Uterus (tissue), 4 donors: Measurements from ENCODE around the gene DNM3. TPM values are rescaled to one million over a fixed set of nuclear protein-coding genes. Genes with fewer than 3 reads are reported as not detected.

Experiments
- DNase-seq, 2 donors: peaks; one replicate each; pipeline ENCODE4 v3.0.0-alpha.2; 2019 to 2020
- H3K27ac ChIP-seq, 2 donors: fragments of 200-600 bp; sonication (generic); 1 replicate in 1 of 2; 2 replicates in 1 of 2; pipeline ENCODE4 v1.5.1; 2016 to 2018
- H3K27me3 ChIP-seq, 2 donors: fragments of 200-600 bp; sonication (generic); one replicate each; pipeline ENCODE4 v1.5.1; 2018 to 2019; ENCODE audit warnings: control low read depth in 1 of 2
- H3K36me3 ChIP-seq, 2 donors: fragments of 200-600 bp; sonication (generic); one replicate each; pipeline ENCODE4 v1.5.1; 2019; ENCODE audit warnings: control low read depth in 1 of 2
- H3K4me1 ChIP-seq, 2 donors: fragments of 200-600 bp; sonication (generic); one replicate each; pipeline ENCODE4 v1.5.1; 2018 to 2019; ENCODE audit warnings: control low read depth in 1 of 2
- H3K4me3 ChIP-seq, 2 donors: fragments of 200-600 bp; sonication (generic); 1 replicate in 1 of 2; 2 replicates in 1 of 2; pipeline ENCODE4 v1.5.1; 2018 to 2019; ENCODE audit warnings: mild to moderate bottlenecking in 1 of 2
- H3K9me3 ChIP-seq, 2 donors: fragments of 200-600 bp; sonication (generic); one replicate each; pipeline ENCODE4 v1.5.1; 2019; ENCODE audit warnings: control low read depth in 1 of 2
- CTCF ChIP-seq, 4 experiments: fragments of 200-600 bp in 2 of 4; fragments of 450-650 bp in 2 of 4; sonication (generic) in 2 of 4; IDR thresholded peaks; one replicate each; pipeline ENCODE4 v1.5.1; 2016 to 2019; ENCODE audit warnings: antibody characterized with exemption in 4 of 4, mild to moderate bottlenecking in 2 of 4, moderate library complexity in 1 of 4
- POLR2A ChIP-seq, 2 donors: fragments of 450-650 bp; IDR thresholded peaks; one replicate each; pipeline ENCODE4 v1.6.1; 2016; ENCODE audit warnings: antibody characterized with exemption in 2 of 2, mild to moderate bottlenecking in 1 of 2, moderate library complexity in 1 of 2
- intact Hi-C: fragments of 100-400 bp; cut with DNase I; formaldehyde crosslinking; loops from one replicate; pipeline ENCODE4 v1.15.1; 2023; ENCODE audit warnings: low total_unique reads
- total RNA-seq, 4 donors: library from RNA; depleted of rRNA in 3 of 4; stranded (reverse); fragments of >200 nt in 3 of 4; gene quantifications; one replicate each; pipeline versions ENCODE4 v1.1.0 to v1.2.4, GENCODE V29; 2014 to 2023
- donor health status: DM: yes; HTN: yes; CAD: no.

The DNM3 gene
- total RNA-seq, 4 donors from 2014 or later = 4.7 to 49.2 (median 14.6) TPM

- Histone ChIP-seq H3K36me3 (no peaks in the 10 kb centered on the region), H3K27me3 (no peaks in the 10 kb centered on the region), H3K4me1 (no peaks in the 10 kb centered on the region), H3K27ac (no peak overlapping the region), H3K9me3 (no peaks in the 10 kb centered on the region), H3K4me3 (no peak overlapping the region)
- intact Hi-C loops = no loop called here
- DNase-seq = no peak
- TF ChIP-seq CTCF (IDR thresholded peaks at IDR 0.05) (no peak), POLR2A (IDR thresholded peaks at IDR 0.05) (no peak)
These were observed 466.8 kb downstream of the DNM3 start for GRCh38 chr1:172308142-172308541.

GRCh38 chr1:172308577-172308976, 467.3 kb downstream of the DNM3 start:
- no peaks in the 10 kb centered on the region for H3K9me3 ChIP-seq
- H3K4me1 ChIP-seq = no peaks in the 10 kb centered on the region
- TF ChIP-seq POLR2A (IDR thresholded peaks at IDR 0.05) (no peak), CTCF (IDR thresholded peaks at IDR 0.05) (no peak)
- no peak overlapping the region for H3K4me3 ChIP-seq
- DNase-seq = no peak
- intact Hi-C loops = no loop called here
- no peak overlapping the region for H3K27ac ChIP-seq
- H3K36me3 ChIP-seq = no peaks in the 10 kb centered on the region
- no peaks in the 10 kb centered on the region for H3K27me3 ChIP-seq

GRCh38 chr1:172320733-172321132, 479.4 kb downstream of the DNM3 start:
- peaks cover 5 to 6% of the 10 kb centered on the region in 2 donors for H3K4me1 ChIP-seq
- intact Hi-C loops = no loop called here
- no peak for TF ChIP-seq POLR2A (IDR thresholded peaks at IDR 0.05)
- TF ChIP-seq CTCF (IDR thresholded peaks at IDR 0.05) = no peak
- H3K4me3 ChIP-seq = no peak overlapping the region
- no peaks in the 10 kb centered on the region for H3K27me3 ChIP-seq
- H3K27ac ChIP-seq = peak overlapping the region; percentile 80 to 83
- H3K9me3 ChIP-seq = no peaks in the 10 kb centered on the region
- H3K36me3 ChIP-seq = no peaks in the 10 kb centered on the region
- DNase-seq = peak in 1 of 2 donors; percentile 25

GRCh38 chr1:172321451-172321850, 480.2 kb downstream of the DNM3 start:
- Histone ChIP-seq H3K9me3 (no peaks in the 10 kb centered on the region), H3K4me3 (no peak overlapping the region), H3K36me3 (no peaks in the 10 kb centered on the region), H3K27ac (peak overlapping the region; percentile 80 to 83), H3K4me1 (peaks cover 5 to 6% of the 10 kb centered on the region in 2 donors), H3K27me3 (no peaks in the 10 kb centered on the region)
- intact Hi-C loops = no loop called here
- no peak for DNase-seq
- no peak for TF ChIP-seq POLR2A (IDR thresholded peaks at IDR 0.05)
- TF ChIP-seq CTCF (IDR thresholded peaks at IDR 0.05) = no peak

- Histone ChIP-seq H3K36me3 (no peaks in the 10 kb centered on the region), H3K27me3 (no peaks in the 10 kb centered on the region), H3K4me3 (peak overlapping the region in 1 of 2 donors; percentile 13), H3K4me1 (peaks cover 5 to 6% of the 10 kb centered on the region in 2 donors), H3K9me3 (no peaks in the 10 kb centered on the region), H3K27ac (peak overlapping the region; percentile 80 to 83)
- intact Hi-C loops = no loop called here
- DNase-seq = peak; percentile 67
- no peak for TF ChIP-seq POLR2A (IDR thresholded peaks at IDR 0.05)
- no peak for TF ChIP-seq CTCF (IDR thresholded peaks at IDR 0.05)
These were observed 481.1 kb downstream of the DNM3 start for GRCh38 chr1:172322219-172323061.
